GM21515 (cell line): ENCODE data around the gene MORC3.
"Not testable (repeated sequence)": the region's sequence is repeated elsewhere in the genome, so short reads cannot be mapped to it uniquely, and the experiment has no call there.

ENCODE experiments used
- ATAC-seq: cut with Tn5 transposase; IDR thresholded peaks from one replicate; pipeline ENCODE4 v1.9.1; 2021; ENCODE audit not compliant: unreplicated experiment

The MORC3 gene

DNA sequence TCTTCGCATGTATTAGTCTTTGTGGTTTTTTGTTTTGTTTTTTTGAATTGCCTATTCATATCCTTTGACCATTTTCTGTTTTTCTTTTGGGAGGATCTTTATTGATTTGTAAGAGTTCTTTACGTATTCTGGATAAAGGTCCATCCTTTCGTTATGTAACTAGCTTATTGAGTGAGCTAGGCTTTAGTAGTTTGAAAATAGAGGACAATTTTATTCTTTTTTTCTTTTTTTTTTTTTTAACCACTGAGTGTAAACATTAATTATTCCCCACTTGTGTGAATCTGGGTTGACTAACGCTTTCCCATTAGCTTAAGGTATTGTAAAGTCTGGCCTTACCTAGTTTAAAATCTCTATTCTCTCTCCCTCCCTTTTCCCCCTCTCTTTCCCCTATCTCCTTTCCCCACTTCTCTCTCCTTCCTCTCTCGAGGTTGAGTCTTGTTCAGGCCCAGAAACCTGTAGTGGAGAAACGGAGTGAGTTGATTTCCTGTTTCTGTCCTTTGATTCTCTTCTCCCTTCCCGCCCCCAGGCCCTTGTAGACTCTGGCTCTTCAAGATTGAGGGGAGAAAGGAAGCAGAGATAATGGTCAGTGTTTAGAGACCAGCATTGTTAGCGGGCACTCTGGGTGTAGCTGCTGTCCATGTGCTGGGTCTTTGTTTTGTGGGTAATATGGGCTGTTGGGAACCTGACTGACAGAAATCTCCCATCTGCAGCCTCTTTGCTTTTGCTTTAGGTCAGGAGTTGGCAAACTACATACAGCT is 1.5 kb downstream of the MORC3 start:
- ATAC-seq = no peak

DNA sequence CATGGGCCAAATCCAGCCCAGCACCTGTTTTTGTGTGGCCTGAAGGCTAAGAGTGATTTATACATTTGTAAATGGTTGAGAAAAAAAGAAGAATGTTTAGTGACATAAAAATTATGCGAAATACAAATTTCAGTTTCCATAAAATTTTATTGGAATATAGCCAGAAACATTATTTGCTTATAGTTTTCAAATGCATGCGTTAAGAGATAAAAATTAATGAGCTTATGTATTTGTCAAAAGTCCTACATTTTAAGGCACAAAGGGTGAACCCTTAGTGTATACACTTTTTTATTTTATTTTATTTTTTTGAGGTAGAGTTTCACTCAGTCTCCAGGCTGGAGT is 2.1 kb downstream of the MORC3 start:
- ATAC-seq = no peak

DNA sequence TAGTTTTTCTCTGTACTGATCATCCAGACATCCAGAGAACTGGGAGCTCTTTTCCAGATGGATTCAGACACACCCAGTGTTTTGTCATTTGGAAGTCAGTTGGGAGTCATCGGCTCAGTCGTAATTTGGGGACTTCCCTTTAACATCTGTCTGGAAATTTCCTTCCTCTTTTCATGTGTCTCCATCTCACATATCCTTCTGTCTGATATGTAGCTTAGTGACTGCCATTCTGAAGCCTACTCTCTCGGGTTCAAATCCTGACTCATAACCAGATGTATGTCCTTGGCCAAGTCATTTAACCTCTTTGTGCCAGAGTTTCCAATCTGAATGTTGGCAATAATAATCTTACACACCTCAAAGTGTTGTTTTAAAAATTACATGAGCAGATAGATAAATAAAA is 3.0 kb downstream of the MORC3 start:
- no peak for ATAC-seq

DNA sequence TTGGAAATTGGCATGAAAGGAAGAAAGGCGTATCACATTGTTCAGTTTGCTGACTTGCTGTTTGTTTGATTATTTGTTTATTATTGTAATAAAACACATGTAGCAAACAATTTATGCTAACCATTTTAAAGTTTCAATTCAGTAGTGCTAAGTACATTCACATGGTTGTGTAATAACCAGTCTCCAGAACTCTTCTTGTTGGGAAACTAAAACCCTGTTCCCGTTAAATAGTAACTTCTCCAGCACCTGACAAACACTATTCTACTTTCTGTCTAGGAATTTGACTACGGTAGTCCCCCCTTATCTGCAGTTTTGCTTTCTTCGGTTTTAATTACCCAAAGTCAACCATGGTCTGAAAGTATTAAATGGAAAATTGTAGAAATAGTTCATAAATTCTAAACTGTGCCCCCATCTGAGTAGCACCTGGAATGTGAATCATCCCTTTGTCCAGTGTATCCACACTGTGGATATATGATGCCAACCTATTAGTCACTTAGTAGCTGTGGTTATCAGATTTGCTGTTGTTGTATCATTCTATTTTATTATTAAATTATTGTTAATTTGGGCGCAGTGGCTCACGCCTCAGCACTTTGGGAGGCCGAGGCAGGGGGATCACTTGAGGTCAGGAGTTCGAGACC is 5.5 kb downstream of the MORC3 start:
- no peak for ATAC-seq

DNA sequence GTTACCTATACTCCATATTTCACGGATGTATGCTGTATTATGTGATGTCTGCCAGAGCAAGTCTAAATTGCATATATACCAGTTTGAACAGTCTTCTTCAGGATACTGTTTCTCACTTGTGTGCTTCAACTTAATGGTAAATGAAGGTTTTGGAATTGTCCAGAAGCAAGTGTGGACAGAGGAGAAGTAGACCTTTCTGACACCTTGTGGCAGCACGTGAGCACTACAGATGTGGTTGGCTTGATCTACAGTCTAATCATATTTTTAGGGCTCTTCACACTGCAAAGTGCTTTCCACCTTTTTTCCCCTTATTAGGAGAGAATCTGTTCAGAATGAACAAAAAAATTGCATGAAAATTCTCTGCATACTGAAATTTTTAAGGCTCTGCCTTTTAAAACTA is 10.9 kb downstream of the MORC3 start:
- ATAC-seq = no peak

DNA sequence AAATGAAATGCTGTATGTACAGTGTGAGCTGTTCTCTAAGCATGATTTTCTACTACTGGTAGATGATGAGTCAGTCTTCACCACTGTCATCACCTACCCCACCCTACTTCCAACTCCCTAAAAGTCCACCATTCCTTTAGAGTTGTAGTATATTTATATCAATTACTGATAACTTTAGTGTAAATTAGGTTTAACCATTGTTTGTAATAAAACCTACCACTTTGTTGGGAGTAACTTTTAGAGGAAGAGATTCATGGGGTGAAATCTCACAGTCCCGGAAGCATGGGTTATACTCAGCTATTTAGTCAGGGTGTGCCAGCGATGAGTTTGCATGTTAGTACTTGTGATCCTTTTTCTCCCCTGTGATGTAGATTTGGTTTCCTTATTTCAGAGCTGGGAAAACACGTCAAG is 17.1 kb downstream of the MORC3 start:
- no peak for ATAC-seq

DNA sequence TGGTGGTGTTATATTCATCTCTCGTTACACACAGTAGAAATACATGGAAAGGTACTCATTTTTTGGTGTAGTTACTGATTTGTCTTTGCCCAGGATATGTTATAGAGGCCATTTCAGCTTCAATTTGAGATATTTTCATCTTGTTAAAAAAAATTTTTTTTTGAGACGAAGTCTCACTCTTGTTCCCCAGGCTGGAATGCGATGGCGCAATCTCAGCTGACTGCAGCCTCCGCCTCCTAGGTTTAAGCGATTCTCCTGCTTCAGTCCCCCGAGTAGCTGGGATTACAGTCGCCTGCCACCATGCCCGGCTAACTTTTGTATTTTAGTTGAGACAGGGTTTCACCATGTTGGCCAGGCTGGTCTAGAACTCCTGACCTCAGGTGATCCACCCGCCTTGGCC is 19.0 kb downstream of the MORC3 start:
- ATAC-seq = no peak

DNA sequence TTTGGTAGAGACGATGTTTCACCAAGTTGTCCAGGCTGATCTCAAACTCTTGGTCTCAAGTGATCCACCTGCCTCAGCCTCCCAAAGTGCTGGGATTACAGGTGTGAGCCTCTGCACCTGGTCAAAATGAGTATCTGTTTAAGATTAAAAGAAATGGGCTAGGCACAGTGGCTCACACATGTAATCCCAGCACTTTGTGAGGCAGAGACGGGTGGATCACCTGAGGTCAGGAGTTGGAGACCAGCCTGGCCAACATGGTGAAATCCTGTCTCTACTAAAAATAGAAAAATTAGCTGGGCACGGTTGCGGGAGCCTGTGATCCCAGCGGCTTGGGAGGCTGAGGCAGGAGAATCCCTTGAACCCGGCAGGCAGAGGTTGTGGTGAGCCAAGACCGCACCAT is 22.6 kb downstream of the MORC3 start:
- ATAC-seq = not testable (repeated sequence)

DNA sequence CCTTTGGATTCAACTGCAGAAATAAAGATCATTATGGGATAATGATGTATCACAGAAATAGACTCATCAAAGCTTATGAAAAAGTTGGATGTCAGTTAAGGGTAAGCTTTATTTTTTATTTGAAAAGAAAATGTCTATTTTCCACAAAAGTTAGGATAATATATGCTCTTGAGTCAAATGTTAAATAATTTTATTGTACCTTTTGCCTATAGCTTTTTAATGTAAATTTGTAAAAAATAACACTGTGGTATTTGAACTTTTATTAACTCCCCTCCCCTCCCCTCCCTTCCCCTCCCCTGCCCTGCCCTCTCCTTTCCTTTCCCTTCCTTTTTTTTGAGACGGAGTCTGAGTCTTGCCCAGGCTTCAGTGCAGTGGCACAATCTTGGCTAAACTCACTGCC is 24.9 kb downstream of the MORC3 start:
- no peak for ATAC-seq

DNA sequence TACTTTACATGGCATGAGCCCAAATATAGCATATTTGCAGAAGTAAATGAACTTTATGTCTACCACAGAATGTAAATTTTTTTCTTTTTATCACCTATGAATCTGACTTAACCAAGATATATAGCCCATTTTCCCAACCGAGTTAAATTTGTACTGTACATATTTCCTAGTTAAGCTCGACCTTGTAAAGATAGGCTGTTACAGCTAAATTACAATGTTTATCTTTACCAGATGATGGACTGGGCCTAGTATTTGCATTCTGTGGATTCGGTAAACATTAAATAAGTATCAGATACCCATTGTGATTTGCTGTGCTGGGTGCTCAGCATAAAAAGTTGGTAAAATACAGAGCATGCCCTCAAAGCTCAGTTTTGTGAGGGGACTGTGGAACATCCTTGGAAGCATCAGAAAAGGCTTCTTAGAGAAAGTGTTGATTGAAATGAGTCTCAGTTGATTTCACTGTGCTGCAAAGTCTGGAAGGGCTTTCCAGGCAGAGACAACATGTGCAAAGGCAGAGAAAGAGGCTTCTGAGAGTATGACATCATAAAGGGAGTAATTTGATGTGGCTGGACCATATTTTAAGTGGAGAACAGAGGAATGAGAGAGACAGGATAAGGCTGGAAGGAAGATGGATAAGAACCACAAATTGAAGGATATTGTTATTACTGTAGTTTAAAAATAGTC is 27.4 kb downstream of the MORC3 start:
- ATAC-seq = no peak

DNA sequence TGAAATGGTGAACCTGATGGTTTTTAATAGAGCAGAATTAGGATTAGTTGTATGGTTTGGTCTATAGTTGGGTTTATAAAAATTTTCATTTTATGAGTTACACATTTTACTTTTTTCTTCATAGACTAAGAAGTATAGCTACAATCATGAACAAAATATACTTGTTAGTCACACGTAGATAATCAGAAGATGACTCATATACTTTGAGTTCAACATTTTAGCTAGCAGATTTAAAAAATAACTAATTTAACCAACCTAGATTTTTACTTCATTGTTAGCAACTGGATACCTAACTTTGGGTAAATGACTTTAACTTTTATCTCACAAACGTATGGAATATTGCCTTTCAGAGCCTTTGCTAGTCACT is 27.9 kb downstream of the MORC3 start:
- ATAC-seq = no peak

DNA sequence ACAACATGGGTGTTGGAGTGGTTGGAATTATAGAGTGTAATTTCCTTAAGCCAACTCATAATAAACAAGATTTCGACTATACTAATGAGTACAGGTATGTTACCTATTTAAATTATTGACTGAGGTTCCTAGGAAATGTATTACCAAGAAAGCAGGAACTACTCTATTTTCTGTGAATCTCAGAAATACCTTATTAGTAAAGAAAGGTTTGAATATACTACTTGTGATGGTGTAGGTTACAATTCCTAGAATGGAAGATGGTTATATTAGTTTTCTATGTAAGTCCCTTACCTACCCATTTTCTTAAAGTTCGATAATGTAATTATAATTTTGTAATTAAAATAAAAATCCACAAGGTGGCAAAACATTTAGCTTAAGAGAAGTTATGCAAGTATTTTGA is 29.3 kb downstream of the MORC3 start:
- no peak for ATAC-seq

DNA sequence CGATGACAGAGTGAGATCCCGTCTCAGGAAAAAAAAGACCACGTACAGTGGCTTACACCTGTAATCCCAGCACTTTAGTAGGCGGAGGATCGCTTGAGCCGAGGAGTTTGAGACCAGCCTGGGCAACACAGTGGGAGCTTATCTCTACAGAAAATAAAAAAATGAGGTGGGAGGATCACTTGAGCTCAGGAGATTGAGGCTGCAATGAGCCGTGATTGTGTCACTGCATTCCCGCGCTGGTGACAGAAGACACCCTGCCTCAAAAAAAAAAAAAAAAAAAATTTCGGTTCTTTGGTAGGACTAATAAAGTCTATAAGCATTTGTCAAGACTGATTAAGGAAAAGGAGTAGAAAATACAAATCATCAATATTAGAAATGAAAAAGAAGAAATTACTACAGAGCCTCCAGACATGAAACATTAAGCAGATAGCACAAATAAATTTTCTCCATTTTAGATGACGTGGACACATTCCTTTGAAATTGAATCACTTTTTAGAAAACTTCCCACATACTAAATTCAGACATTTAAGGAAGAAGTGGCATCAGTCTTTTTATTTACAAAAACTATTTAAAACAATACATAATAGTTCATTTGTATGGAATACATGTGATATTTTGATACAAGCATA is 30.4 kb downstream of the MORC3 start:
- ATAC-seq = no peak

DNA sequence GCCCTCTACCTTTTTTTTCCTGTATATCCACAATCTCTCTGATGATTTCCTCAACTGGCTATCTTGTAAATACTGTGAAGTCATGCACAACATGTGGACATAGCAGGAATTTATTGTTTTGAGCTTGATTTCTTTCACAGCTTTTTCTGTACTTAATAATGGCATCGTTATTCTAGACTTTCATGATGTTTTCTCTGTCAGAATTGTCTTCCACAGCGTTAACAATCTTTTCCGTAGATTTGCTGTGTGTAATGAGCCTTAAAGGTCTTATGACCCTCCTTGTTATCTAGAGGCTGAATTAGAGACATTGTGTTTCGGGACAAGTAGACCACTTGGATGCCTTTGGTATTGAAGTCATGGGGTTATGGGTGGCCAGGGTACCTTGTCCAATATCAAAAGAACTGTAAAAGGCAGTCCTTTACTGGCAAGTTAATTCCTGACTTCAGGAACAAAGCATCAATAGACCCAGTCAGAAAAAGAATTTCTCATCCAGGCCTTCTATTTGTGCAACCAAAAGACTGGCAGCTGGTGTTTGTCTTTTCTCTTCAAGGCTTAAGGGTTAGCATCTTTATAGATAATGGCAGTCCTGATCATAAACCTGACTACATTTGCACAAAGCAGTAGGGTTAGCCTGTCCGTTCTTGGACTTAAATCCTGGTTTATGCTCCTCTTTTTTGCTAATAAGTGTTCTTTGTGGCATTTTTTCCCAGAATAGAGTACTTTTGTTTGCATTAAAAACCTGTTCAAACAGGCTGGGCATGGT is 35.1 kb downstream of the MORC3 start:
- no peak for ATAC-seq

DNA sequence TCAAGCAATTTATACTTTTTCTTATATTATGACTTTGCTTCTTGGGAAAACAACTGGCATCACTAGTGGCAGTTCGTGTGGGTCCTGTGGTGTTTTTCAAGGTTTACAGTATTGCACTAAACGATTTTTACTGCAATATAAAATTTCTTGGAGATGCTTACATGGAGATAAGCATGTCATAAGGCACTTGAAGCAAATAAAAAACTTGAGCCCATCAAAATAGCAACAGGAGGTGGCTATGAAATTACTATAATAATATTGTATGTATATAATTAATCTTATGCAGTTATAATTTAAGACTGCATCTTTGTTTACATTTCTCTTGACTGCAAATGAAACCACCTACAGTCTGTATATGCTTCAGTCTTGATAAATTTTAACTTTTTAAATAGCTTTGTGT is 35.9 kb downstream of the MORC3 start:
- ATAC-seq = no peak

DNA sequence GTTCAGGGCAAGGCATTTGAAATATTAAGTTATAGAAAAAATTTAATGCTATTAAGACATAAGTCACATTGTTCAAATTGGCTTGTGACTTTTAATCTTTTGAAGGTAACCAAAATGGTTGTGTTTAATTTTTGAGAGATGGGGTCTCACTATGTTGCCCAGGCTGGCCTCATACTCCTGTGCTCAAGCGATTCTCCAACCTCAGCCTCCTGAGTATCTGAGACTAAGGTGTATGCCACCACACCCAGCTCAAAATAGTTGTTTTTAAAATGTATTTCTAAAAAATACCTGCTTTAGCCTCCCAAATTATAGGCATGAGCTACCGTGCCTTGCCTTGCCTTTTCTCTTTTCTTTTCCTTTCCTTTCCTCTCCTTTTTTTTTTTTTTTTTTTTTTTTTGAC is 39.2 kb downstream of the MORC3 start:
- ATAC-seq = no peak

DNA sequence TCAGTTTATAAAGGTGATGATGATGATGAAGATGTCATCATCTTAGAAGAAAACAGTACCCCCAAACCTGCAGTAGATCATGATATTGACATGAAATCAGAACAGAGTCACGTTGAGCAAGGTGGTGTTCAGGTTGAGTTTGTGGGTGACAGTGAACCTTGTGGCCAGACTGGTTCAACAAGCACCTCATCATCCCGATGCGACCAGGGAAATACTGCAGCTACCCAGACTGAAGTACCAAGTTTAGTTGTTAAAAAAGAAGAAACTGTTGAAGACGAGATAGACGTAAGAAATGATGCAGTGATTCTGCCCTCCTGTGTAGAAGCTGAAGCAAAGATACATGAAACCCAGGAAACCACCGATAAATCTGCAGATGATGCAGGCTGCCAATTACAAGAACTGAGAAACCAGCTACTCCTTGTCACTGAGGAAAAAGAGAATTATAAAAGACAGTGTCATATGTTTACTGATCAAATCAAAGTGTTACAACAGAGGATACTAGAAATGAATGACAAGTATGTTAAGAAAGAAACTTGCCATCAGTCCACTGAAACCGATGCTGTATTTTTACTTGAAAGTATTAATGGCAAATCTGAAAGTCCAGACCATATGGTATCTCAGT is 49.2 kb downstream of the MORC3 start:
- no peak for ATAC-seq

DNA sequence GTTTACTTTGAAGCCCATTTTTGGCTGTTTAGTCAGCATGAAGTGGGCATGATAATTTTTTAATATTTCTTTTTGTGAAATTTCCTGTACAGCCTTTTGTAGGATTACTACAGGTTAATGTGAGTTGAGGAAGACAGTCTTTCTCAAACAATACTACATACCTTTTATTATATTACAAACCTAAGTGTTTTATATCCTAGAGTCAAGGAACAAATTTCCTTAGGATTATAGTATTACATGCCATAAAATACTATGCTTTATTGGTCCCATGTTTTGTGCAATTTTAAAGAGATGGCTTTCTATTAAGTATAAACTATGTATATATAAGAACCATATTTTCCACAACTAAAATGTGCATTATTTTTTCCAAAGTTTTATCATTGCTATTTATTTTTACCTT is 56.0 kb downstream of the MORC3 start:
- ATAC-seq = no peak

DNA sequence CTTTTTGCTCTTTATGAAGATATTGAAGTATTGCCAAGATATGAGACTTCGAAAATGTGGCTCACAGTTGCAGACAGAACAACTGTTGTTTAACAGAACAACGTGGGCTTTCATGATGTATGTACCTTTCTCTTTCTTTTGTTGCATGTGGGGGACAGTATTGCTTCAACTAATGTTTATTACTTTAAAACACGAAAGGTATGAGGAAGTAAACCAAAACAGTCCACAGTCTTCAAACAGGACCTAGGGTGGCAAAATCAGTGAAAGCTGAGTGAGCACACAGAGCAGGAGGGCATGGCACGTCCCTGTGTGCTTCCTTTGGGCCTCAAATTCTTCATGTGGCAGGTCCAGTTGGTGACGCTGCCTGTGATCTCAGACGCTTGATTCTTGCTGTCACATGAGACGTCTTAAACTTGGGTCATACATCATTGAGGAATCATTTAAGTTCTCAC is 57.4 kb downstream of the MORC3 start:
- no peak for ATAC-seq

DNA sequence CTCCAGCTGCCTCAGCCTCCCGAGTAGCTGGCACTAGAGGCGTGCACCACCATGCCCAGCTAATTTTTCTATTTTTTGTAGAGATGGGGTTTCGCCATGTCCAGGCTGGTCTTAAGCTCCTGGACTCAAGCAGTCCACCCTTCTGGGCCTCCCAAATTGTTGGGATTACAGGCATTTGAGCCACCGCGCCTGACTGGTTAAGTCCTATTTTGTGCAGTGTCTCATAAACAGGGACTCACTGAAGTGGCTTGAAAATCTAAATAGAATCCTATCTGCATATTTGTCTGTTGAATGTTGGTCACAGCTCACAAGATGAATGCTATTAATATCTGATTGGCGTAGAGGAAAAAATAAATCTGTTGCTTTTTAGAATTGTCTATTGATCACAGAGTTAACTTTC is 59.3 kb downstream of the MORC3 start:
- no peak for ATAC-seq
